ENCODE measurements around the gene KPNA6. TPM values are rescaled to one million over a fixed set of nuclear protein-coding genes. Genes with fewer than 3 reads are reported as not detected.
"Not testable (repeated sequence)": the region's sequence is repeated elsewhere in the genome, so short reads cannot be mapped to it uniquely, and the experiment has no call there.

Gene KPNA6
- total RNA-seq (10 to 100 TPM; 39.8 to 57.6 TPM), total RNA-seq (92.0 to 123 reads per million in 2 donors)

GRCh38 chr1:32107742-32108661 is at the start of gene KPNA6:
KPNA6 (plus strand) TSS chr1:32108056; CDS start chr1:32108131, 75 bp downstream.
- Mint-ChIP-seq H3K4me1 (peaks cover 36% of the 10 kb centered on the region), H3K27ac (peak within 1 kb of the TSS; percentile 96), H3K27me3 (no peaks in the 10 kb centered on the region), H3K36me3 (ENCODE audit: low read depth) (peaks cover 2% of the 10 kb centered on the region), H3K4me3 (peak within 1 kb of the TSS; percentile 98)
- DNase-seq (peak; percentile 76 to 86 (median 82)), ATAC-seq (peak; percentile 87)
- no peaks in the 10 kb centered on the region for H3K9me3 ChIP-seq (ENCODE audit: control insufficient read depth, low read length, poor library complexity, severe bottlenecking)

- Mint-ChIP-seq H3K27ac (no peak overlapping the region), H3K4me1 (no peaks in the 10 kb centered on the region), H3K4me3 (no peak overlapping the region), H3K36me3 (ENCODE audit: low read depth) (no peaks in the 10 kb centered on the region), H3K27me3 (no peaks in the 10 kb centered on the region)
- ATAC-seq (no peak), DNase-seq (no peak)
- no peaks in the 10 kb centered on the region for H3K9me3 ChIP-seq (ENCODE audit: control insufficient read depth, low read length, poor library complexity, severe bottlenecking)
These were observed 46.9 kb upstream of the KPNA6 start for GRCh38 chr1:32060914-32061313.

GRCh38 chr1:32062867-32063230 is 45.0 kb upstream of the KPNA6 start:
- Mint-ChIP-seq H3K4me3 (no peak overlapping the region), H3K4me1 (no peaks in the 10 kb centered on the region), H3K36me3 (ENCODE audit: low read depth) (no peaks in the 10 kb centered on the region), H3K27ac (peak overlapping the region; percentile 63), H3K27me3 (no peaks in the 10 kb centered on the region)
- H3K9me3 ChIP-seq (ENCODE audit: control insufficient read depth, low read length, poor library complexity, severe bottlenecking) = no peaks in the 10 kb centered on the region
- DNase-seq = no peak
- no peak for ATAC-seq

DNA sequence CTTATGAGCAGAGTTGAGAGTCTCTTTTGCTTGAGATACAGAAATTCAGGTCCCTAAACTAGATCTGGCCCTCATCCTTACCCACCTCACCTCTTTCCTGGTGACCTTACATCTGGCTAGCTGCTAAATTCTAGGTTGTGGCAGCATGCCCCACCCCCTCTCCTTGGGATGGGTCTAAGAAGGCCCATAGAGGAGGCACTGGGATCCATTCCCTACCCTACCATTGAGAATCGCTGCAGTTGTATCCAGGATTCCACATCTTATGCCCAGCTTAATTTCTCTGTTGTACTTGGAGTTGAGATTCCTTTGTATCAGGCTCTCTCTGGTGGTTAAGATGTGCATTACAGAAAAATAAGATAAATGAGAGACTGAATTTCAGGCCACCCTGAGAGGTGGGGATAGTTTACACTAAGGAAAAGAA is 44.6 kb upstream of the KPNA6 start:
- H3K27me3 Mint-ChIP-seq = no peaks in the 10 kb centered on the region
- no peak for DNase-seq
- peak overlapping the region; percentile 63 for H3K27ac Mint-ChIP-seq
- no peak overlapping the region for H3K4me3 Mint-ChIP-seq
- H3K9me3 ChIP-seq (ENCODE audit: control insufficient read depth, low read length, poor library complexity, severe bottlenecking) = no peaks in the 10 kb centered on the region
- H3K36me3 Mint-ChIP-seq (ENCODE audit: low read depth) = no peaks in the 10 kb centered on the region
- H3K4me1 Mint-ChIP-seq = no peaks in the 10 kb centered on the region
- ATAC-seq = peak; percentile 64

DNA sequence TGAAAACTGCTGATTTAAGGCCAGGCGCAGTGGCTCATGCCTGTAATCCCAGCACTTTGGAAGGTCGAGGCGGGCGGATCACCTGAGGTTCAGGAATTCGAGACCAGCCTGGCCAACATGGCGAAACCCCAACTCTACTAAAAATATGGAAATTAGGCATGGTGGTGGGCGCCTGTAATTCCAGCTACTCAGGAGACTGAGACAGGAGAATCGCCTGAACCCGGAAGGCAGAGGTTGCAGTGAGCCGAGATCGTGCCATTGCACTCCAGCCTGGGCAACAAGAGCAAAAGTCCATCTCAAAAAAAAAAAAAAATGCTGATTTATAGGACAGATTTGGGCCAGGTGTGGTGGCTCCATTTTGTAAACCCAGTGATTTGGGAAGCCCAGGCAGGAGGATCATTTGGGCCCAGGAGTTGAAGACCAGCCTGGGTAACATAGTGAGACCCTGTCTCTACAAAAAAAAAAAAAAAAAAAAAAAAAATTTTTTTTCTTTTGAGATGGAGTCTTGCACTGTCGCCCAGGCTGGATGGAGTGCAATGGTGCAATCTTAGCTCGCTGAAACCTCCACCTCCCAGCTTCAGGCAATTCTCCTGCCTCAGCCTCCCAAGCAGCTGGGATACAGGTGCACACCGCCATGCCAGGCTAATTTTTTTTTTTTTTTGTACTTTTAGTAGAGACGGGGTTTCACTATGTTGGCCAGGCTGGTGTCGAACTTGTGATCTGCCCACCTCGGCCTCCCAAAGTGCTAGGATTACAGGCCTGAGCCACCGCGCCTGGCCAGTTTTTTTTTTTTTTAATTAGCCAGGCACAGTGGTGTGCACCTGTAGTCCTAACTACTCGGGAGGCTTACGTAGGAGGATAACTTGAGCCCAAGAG is 42.0 kb upstream of the KPNA6 start:
- ATAC-seq; H3K36me3 Mint-ChIP-seq (ENCODE audit: low read depth); DNase-seq; H3K9me3 ChIP-seq (ENCODE audit: control insufficient read depth, low read length, poor library complexity, severe bottlenecking); H3K4me3 Mint-ChIP-seq; H3K4me1 Mint-ChIP-seq; H3K27me3 Mint-ChIP-seq: not testable (repeated sequence)
- H3K27ac Mint-ChIP-seq = peak overlapping the region; percentile 78

DNA sequence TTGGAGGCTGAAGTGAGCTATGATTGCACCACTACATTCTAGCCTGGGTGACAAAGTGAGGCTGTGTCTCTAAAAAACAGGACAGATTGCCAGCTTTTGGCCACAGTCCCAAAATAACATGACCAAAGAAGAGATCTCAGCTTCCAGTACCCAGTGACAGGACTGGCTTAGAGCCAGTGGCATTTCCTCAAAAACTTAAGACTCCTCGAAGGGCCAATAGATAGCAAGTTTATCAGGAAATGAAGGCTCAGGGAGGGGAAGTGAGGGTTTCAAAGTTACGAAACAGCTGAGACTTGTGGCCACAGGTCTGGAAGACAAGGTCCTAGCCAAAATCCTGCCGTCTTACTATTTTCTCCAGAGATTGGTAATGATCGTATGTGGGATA is 41.4 kb upstream of the KPNA6 start:
- no peaks in the 10 kb centered on the region for H3K9me3 ChIP-seq (ENCODE audit: control insufficient read depth, low read length, poor library complexity, severe bottlenecking)
- no peaks in the 10 kb centered on the region for H3K27me3 Mint-ChIP-seq
- no peak overlapping the region for H3K4me3 Mint-ChIP-seq
- peaks cover 5% of the 10 kb centered on the region for H3K4me1 Mint-ChIP-seq
- H3K27ac Mint-ChIP-seq = peak overlapping the region; percentile 24
- no peaks in the 10 kb centered on the region for H3K36me3 Mint-ChIP-seq (ENCODE audit: low read depth)
- ATAC-seq (peak; percentile 64), DNase-seq (no peak)

DNA sequence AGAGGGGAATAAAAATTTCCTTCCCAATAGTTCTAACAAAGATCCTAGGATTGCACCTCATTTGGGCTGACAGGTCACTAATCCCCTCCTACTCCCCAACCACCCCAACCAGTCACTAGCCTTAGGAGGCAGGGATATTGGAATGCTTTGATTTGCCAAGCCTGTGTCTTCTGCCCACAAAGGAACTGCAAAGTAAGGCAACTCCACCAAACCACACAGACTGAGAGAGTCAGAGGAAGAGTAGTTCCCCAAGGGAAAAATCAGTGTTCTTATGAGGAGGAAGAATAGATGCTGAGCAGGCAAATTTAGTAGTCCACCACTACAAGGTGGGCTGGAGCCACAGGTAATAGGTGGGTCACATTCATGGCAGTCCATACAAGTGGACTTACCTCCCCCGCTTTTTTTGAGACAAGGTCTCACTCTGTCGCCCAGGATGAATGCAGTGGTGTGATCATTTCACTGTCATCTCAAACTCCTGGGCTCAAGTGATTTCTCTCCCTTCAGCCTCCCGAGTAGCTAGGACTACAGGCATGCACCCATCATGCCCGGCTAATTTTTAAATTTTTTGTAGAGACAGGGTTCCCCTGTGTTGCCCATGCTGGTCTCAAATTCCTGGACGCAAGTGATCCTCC is 38.8 kb upstream of the KPNA6 start:
- no peaks in the 10 kb centered on the region for H3K27me3 Mint-ChIP-seq
- H3K4me3 Mint-ChIP-seq = no peak overlapping the region
- no peak overlapping the region for H3K27ac Mint-ChIP-seq
- DNase-seq (no peak), ATAC-seq (no peak)
- H3K4me1 Mint-ChIP-seq = peaks cover 22% of the 10 kb centered on the region
- H3K9me3 ChIP-seq (ENCODE audit: control insufficient read depth, low read length, poor library complexity, severe bottlenecking) = no peaks in the 10 kb centered on the region
- no peaks in the 10 kb centered on the region for H3K36me3 Mint-ChIP-seq (ENCODE audit: low read depth)

DNA sequence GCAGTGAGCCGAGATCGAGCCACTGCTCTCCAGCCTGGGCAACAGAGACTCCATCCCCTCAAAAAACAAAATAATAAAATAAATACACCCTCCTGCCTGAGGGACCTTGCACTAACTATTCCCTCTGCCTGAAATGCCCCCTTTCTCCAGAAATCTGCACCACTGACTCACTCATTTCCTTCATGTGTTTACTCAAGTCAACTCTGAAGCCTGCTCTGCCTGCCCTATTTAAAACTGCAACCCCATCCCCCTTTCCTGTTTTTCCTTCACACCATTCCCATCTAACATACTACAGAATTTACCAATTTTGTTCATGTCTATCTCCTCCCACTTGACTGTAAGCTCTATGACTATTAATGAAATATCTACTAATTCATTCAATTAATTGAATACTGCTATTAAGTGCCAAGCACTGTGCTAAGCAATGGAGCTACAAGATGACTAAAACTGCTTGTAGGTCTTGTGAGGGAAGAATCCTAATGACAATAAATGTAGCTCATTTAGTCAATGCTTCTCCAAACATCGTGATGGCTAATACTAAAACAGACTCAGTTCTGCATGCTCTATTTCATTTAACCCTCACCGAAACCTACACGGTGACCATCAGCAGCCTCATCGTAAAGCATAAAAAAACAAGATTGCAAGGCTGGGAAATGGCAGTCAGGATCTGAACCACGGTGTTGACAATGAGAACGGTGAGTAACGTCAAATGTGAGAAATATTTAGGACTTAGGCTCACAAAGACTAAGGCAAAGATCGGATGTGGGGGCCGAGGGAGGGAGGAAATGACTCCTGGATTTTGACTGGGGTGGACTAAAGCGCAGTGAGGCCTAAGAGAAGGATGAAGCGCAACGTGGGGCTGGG is 35.9 kb upstream of the KPNA6 start:
- ATAC-seq (no peak), DNase-seq (no peak)
- peak overlapping the region; percentile 96 for H3K4me3 Mint-ChIP-seq
- H3K27ac Mint-ChIP-seq = peak overlapping the region; percentile 94
- peaks cover 32% of the 10 kb centered on the region for H3K4me1 Mint-ChIP-seq
- peaks cover 3% of the 10 kb centered on the region for H3K36me3 Mint-ChIP-seq (ENCODE audit: low read depth)
- no peaks in the 10 kb centered on the region for H3K27me3 Mint-ChIP-seq
- H3K9me3 ChIP-seq (ENCODE audit: control insufficient read depth, low read length, poor library complexity, severe bottlenecking) = no peaks in the 10 kb centered on the region

GRCh38 chr1:32072622-32073298 is 35.1 kb upstream of the KPNA6 start, which contains the start of gene TMEM39B:
TMEM39B (plus strand) TSS chr1:32072939; CDS start chr1:32073048, 109 bp downstream.
- Mint-ChIP-seq H3K4me3 (peak within 1 kb of the TSS; percentile 96), H3K36me3 (ENCODE audit: low read depth) (peaks cover 10% of the 10 kb centered on the region), H3K27ac (peak within 1 kb of the TSS; percentile 94), H3K27me3 (no peaks in the 10 kb centered on the region), H3K4me1 (peaks cover 38% of the 10 kb centered on the region)
- H3K9me3 ChIP-seq (ENCODE audit: control insufficient read depth, low read length, poor library complexity, severe bottlenecking) = no peaks in the 10 kb centered on the region
- ATAC-seq (peak; percentile 88), DNase-seq (peak; percentile 90 to 91 (median 91))

DNA sequence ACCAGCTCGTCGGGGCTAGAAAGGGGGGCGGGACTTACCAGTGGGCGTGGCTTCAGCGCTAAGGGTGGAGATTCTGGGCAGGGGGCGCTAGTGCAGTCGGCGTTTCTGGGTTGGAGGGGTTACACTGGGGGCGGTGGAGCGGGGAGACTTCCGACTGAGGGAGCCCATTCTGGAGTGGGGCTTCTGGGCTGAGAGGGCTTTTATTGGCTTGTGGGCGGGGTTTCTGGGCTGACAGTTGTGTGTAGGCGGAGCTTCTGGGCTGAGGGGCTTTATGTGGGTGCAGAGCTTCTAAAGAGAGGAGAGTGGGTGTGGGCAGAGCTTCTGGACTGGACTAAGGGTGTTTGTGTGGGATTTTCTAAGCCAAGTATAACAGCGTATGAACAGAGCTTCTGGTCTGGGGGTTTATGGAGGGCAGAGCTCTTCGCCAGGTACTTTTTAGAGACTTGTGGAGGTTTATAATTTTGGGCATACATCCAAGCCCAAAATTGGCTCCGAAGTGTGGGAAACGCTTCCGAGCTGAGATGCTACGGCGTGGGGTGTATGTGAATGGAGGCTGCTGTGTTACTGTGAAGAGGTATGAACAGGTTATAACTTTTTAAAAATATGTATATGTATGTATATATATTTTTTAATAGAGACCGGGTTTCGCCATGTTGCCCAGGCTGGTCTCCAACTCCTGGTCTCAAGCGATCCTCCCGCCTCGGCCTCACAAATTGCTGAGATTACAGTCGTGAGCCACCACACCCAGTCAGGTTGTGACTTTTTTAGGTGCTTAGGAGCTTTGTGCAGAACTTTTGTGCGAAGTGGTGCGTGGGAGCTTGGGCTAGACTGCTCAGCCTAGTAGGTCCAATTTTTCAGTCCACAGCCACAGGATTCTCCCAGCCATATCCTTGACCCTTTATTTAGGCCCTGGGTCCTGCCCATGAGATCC is 34.3 kb upstream of the KPNA6 start:
- H3K4me3 Mint-ChIP-seq = peak overlapping the region; percentile 96
- no peaks in the 10 kb centered on the region for H3K9me3 ChIP-seq (ENCODE audit: control insufficient read depth, low read length, poor library complexity, severe bottlenecking)
- peak; percentile 41 for ATAC-seq
- peaks cover 38% of the 10 kb centered on the region for H3K4me1 Mint-ChIP-seq
- peaks cover 10% of the 10 kb centered on the region for H3K36me3 Mint-ChIP-seq (ENCODE audit: low read depth)
- peak overlapping the region; percentile 94 for H3K27ac Mint-ChIP-seq
- DNase-seq = peak in 1 of 3 donors; percentile 87
- H3K27me3 Mint-ChIP-seq = no peaks in the 10 kb centered on the region

- no peaks in the 10 kb centered on the region for H3K9me3 ChIP-seq (ENCODE audit: control insufficient read depth, low read length, poor library complexity, severe bottlenecking)
- no peak for ATAC-seq
- Mint-ChIP-seq H3K27me3 (no peaks in the 10 kb centered on the region), H3K4me1 (peaks cover 38% of the 10 kb centered on the region), H3K36me3 (ENCODE audit: low read depth) (peaks cover 10% of the 10 kb centered on the region), H3K4me3 (peak overlapping the region; percentile 68), H3K27ac (peak overlapping the region; percentile 94)
- no peak for DNase-seq
These were observed 33.0 kb upstream of the KPNA6 start for GRCh38 chr1:32074841-32075240.
